Liver (tissue), 9 donors: ENCODE measurements around the gene MAPK4. TPM values are rescaled to one million over a fixed set of nuclear protein-coding genes. Genes with fewer than 3 reads are reported as not detected.

ENCODE experiments used
- DNase-seq: peaks from one replicate; pipeline ENCODE4 v3.0.0-alpha.2; 2017; ENCODE audit warnings: low spot score
- H3K27ac ChIP-seq, 2 donors: one replicate each; pipeline ENCODE4 v1.7.0; 2013; ENCODE audit warnings: inconsistent platforms in 2 of 2, low read length in 2 of 2, control low read depth in 1 of 2, low read depth in 1 of 2, mild to moderate bottlenecking in 1 of 2
- H3K27me3 ChIP-seq, 4 donors: one replicate each; pipeline versions ENCODE4 v1.6.1 to v1.7.0; 2013; ENCODE audit warnings: low read length in 3 of 4, inconsistent platforms in 1 of 4, mild to moderate bottlenecking in 1 of 4, moderate library complexity in 1 of 4; ENCODE audit not compliant: control insufficient read depth in 4 of 4, insufficient read depth in 4 of 4
- H3K36me3 ChIP-seq, 4 donors: one replicate each; pipeline versions ENCODE4 v1.6.1 to v1.7.0; 2013; ENCODE audit warnings: low read length in 3 of 4, mild to moderate bottlenecking in 3 of 4, low read depth in 1 of 4, moderate library complexity in 1 of 4; ENCODE audit not compliant: control insufficient read depth in 4 of 4, insufficient read depth in 3 of 4
- H3K4me1 ChIP-seq, 4 donors: one replicate each; pipeline versions ENCODE4 v1.6.1 to v1.7.0; 2013; ENCODE audit warnings: low read length in 3 of 4, mild to moderate bottlenecking in 3 of 4, moderate library complexity in 1 of 4; ENCODE audit not compliant: control insufficient read depth in 4 of 4, insufficient read depth in 4 of 4
- H3K4me3 ChIP-seq, 3 donors: one replicate each; pipeline versions ENCODE4 v1.6.1 to v1.7.0; 2013; ENCODE audit warnings: low read length in 3 of 3, control low read depth in 1 of 3, low read depth in 1 of 3, mild to moderate bottlenecking in 1 of 3
- H3K9ac ChIP-seq, 2 donors: one replicate each; pipeline ENCODE4 v1.7.0; 2013; ENCODE audit warnings: low read length in 2 of 2, mild to moderate bottlenecking in 2 of 2, moderate library complexity in 2 of 2, control low read depth in 1 of 2, low read depth in 1 of 2
- H3K9me3 ChIP-seq, 4 donors: one replicate each; pipeline versions ENCODE4 v1.6.1 to v1.7.0; 2013; ENCODE audit warnings: low read length in 3 of 4; ENCODE audit not compliant: control insufficient read depth in 4 of 4
- EGR1 ChIP-seq, 2 donors: IDR thresholded peaks; 2 replicates each; pipeline ENCODE4 v1.6.1; 2016 to 2018; ENCODE audit warnings: antibody characterized with exemption in 2 of 2, low read depth in 2 of 2
- FOXA1 ChIP-seq: IDR thresholded peaks from 2 replicates; pipeline ENCODE4 v1.6.1; 2016; ENCODE audit warnings: antibody characterized with exemption
- FOXA2 ChIP-seq: IDR thresholded peaks from 2 replicates; pipeline ENCODE4 v1.6.1; 2016; ENCODE audit warnings: antibody characterized with exemption
- GABPA ChIP-seq, 2 donors: IDR thresholded peaks in 1 of 2; conservative IDR thresholded peaks in 1 of 2; 2 replicates each; pipeline ENCODE4 v1.6.1; 2016; ENCODE audit warnings: antibody characterized with exemption in 2 of 2, mild to moderate bottlenecking in 1 of 2, moderate library complexity in 1 of 2
- HNF4A ChIP-seq, 2 donors: conservative IDR thresholded peaks; 2 replicates each; pipeline ENCODE4 v1.6.1; 2016; ENCODE audit warnings: antibody characterized with exemption in 2 of 2, mild to moderate bottlenecking in 2 of 2
- HNF4G ChIP-seq: IDR thresholded peaks from 2 replicates; pipeline ENCODE4 v1.6.1; 2016; ENCODE audit warnings: antibody characterized with exemption
- NR2F2 ChIP-seq: IDR thresholded peaks from 2 replicates; pipeline ENCODE4 v1.6.1; 2016; ENCODE audit warnings: antibody characterized with exemption
- RAD21 ChIP-seq, 2 donors: IDR thresholded peaks; 2 replicates each; pipeline ENCODE4 v1.6.1; 2016; ENCODE audit warnings: antibody characterized with exemption in 2 of 2, mild to moderate bottlenecking in 2 of 2
- RXRA ChIP-seq, 2 donors: IDR thresholded peaks; 2 replicates each; pipeline ENCODE4 v1.6.1; 2017 to 2018; ENCODE audit warnings: antibody characterized with exemption in 2 of 2, mild to moderate bottlenecking in 1 of 2
- SP1 ChIP-seq: IDR thresholded peaks from 2 replicates; pipeline ENCODE4 v1.6.1; 2018; ENCODE audit warnings: antibody characterized with exemption, mild to moderate bottlenecking
- TAF1 ChIP-seq: conservative IDR thresholded peaks from 2 replicates; pipeline ENCODE4 v1.6.1; 2016; ENCODE audit warnings: antibody characterized with exemption, mild to moderate bottlenecking
- YY1 ChIP-seq: IDR thresholded peaks from 2 replicates; pipeline ENCODE4 v1.6.1; 2016; ENCODE audit warnings: antibody characterized with exemption, mild to moderate bottlenecking
- WGBS: extraction: QIAGEN DNeasy Blood & Tissue Kit; methylation state at CpG from one replicate; pipeline ENCODE4 v1.1.7; 2013; 5-methylcytosine and 5-hydroxymethylcytosine counted together
- polyA plus RNA-seq, 2 donors: library from polyadenylated mRNA; stranded (reverse) in 1 of 2; unstranded in 1 of 2; fragments of 200-250 nt in 1 of 2; fragments of >200 nt in 1 of 2; fragmentation: Nextera tagmentation in 1 of 2; extraction: Ambion mirVana in 1 of 2; gene quantifications; one replicate each; pipeline versions ENCODE4 v1.2.1 to v1.2.3, GENCODE V29; 2013 to 2015
- total RNA-seq, 2 donors: library from RNA; depleted of rRNA; stranded (reverse); fragments of >200 nt; gene quantifications; one replicate each; pipeline ENCODE4 v1.2.3, GENCODE V29; 2014
- TF ChIP-seq, protein P1 (sequence below): IDR thresholded peaks from 2 replicates; pipeline ENCODE4 v1.6.1; 2016; ENCODE audit warnings: antibody characterized with exemption
- TF ChIP-seq, protein P2 (sequence below): fragments of 150-350 bp; IDR thresholded peaks from 2 replicates; pipeline ENCODE4 v1.5.1; 2017; ENCODE audit warnings: improper control_type of control experiment, low read depth, low read length; ENCODE audit not compliant: missing input control
- TF ChIP-seq, protein P3 (sequence below): IDR thresholded peaks from 2 replicates; pipeline ENCODE4 v1.6.1; 2016; ENCODE audit warnings: antibody characterized with exemption
- TF ChIP-seq, protein P4 (sequence below): IDR thresholded peaks from 2 replicates; pipeline ENCODE4 v1.6.1; 2016; ENCODE audit warnings: antibody characterized with exemption
- TF ChIP-seq, protein P5 (sequence below): IDR thresholded peaks from 2 replicates; pipeline ENCODE4 v1.6.1; 2016; ENCODE audit warnings: antibody characterized with exemption, mild to moderate bottlenecking
- donor health status: healthy.
- donor health status: healthy.
- donor health status: healthy.
- donor health status: healthy.
- donor health status: healthy.

MAPK4 gene
- total and polyA plus RNA-seq, 4 donors: under 0.01 to 4.9 (median 1.5) TPM

DNA sequence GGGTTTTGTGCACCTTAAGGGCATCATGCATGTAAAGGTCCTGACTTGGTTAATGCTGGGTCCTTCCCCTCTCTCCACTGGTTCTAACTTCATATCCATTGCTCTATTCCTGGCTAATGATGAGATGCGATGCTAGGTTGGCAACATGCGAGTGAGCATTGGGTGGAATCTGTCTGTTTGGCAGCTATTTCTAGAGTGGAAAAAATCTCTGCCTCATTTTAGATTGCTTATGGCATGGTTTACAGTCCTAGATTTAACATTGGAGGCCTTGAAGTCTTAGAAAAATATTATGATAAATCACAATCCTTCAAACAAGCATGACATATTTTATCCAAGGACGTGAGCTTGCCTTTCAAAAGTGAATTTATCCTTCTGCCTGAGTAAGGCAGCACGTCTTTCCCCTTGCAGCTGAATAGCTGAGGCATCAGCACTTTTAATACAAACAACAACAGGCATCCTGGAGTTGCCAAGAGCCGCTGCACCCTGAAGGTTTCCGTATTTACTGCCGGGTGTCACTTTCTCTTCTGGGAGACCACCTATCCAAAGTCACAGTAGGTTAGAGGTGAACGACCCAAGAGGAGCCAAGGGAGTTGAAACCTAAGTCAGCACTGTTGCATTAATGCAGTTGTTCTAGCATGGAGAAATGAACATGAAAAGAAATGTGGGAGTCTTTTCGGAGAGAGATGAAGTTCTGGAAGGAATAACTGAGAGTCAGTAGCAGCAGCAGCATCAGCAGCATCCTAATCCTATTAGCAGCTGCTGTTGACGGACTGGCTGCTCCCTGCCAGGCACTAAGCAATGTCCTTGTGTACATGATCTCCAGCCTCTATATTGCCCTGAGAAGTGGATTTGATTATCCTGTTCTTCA is 78.4 kb downstream of the MAPK4 start:
- H3K9ac ChIP-seq: no peak overlapping the region
- H3K4me1 ChIP-seq: no peaks in the 10 kb centered on the region
- H3K27me3 ChIP-seq: no peaks in the 10 kb centered on the region
- no peaks in the 10 kb centered on the region for H3K36me3 ChIP-seq
- no peak overlapping the region for H3K4me3 ChIP-seq
- H3K9me3 ChIP-seq: no peaks in the 10 kb centered on the region
- H3K27ac ChIP-seq: no peak overlapping the region
- no peak for DNase-seq
- TF ChIP-seq NR2F2 (no peak), HNF4A (conservative IDR thresholded peaks at IDR 0.05) (no peak), HNF4G (no peak), EGR1 (IDR thresholded peaks at IDR 0.05; ENCODE audit: low read depth in 2 of 2) (no peak), FOXA2 (no peak)
- TF ChIP-seq, protein P1, sequence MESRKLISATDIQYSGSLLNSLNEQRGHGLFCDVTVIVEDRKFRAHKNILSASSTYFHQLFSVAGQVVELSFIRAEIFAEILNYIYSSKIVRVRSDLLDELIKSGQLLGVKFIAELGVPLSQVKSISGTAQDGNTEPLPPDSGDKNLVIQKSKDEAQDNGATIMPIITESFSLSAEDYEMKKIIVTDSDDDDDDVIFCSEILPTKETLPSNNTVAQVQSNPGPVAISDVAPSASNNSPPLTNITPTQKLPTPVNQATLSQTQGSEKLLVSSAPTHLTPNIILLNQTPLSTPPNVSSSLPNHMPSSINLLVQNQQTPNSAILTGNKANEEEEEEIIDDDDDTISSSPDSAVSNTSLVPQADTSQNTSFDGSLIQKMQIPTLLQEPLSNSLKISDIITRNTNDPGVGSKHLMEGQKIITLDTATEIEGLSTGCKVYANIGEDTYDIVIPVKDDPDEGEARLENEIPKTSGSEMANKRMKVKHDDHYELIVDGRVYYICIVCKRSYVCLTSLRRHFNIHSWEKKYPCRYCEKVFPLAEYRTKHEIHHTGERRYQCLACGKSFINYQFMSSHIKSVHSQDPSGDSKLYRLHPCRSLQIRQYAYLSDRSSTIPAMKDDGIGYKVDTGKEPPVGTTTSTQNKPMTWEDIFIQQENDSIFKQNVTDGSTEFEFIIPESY: no peak
- TF ChIP-seq, protein P2, sequence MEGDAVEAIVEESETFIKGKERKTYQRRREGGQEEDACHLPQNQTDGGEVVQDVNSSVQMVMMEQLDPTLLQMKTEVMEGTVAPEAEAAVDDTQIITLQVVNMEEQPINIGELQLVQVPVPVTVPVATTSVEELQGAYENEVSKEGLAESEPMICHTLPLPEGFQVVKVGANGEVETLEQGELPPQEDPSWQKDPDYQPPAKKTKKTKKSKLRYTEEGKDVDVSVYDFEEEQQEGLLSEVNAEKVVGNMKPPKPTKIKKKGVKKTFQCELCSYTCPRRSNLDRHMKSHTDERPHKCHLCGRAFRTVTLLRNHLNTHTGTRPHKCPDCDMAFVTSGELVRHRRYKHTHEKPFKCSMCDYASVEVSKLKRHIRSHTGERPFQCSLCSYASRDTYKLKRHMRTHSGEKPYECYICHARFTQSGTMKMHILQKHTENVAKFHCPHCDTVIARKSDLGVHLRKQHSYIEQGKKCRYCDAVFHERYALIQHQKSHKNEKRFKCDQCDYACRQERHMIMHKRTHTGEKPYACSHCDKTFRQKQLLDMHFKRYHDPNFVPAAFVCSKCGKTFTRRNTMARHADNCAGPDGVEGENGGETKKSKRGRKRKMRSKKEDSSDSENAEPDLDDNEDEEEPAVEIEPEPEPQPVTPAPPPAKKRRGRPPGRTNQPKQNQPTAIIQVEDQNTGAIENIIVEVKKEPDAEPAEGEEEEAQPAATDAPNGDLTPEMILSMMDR: no peak
- TF ChIP-seq, protein P3, sequence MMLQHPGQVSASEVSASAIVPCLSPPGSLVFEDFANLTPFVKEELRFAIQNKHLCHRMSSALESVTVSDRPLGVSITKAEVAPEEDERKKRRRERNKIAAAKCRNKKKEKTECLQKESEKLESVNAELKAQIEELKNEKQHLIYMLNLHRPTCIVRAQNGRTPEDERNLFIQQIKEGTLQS: no peak
- TF ChIP-seq, protein P4, sequence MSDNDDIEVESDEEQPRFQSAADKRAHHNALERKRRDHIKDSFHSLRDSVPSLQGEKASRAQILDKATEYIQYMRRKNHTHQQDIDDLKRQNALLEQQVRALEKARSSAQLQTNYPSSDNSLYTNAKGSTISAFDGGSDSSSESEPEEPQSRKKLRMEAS: no peak
- WGBS: 80% methylated on average over 10 of the region's 10 CpGs

DNA sequence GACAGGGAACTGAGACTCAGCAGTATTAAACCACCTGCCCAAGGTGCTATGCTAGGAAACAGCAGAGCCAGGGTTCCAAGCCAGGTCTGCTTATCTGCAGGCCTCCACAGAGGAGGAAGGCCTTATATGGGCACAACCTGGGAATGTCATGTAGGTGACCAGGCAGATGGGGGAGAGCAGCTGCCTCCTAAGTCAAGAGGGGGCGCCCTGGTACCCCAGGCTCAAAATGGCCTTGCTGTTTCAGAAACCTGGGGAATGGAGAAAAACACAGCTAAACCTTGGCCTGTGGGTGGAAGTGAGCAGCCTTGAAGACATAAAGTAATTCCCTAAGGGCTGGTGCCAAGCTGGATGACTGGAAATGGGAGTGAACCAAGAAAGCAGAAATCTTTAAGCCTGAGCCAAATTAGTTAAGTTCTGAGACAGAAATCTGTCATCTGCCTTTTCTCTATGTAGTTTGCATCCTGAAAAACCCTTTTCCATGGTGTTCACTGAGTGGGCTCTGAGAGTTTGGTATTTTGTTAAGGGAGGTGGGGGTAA is 79.1 kb downstream of the MAPK4 start:
- H3K27ac ChIP-seq: no peak overlapping the region
- no peak overlapping the region for H3K4me3 ChIP-seq
- H3K9ac ChIP-seq: no peak overlapping the region
- H3K9me3 ChIP-seq: no peaks in the 10 kb centered on the region
- no peaks in the 10 kb centered on the region for H3K4me1 ChIP-seq
- H3K36me3 ChIP-seq: no peaks in the 10 kb centered on the region
- no peaks in the 10 kb centered on the region for H3K27me3 ChIP-seq
- DNase-seq: no peak
- WGBS: 89% methylated on average over 1 of the region's 1 CpG
- TF ChIP-seq SP1 (no peak), HNF4G (no peak), RAD21 (IDR thresholded peaks at IDR 0.05) (no peak), NR2F2 (no peak), HNF4A (conservative IDR thresholded peaks at IDR 0.05) (no peak), TAF1 (no peak), YY1 (no peak), FOXA2 (no peak), GABPA (IDR thresholded peaks at IDR 0.05 in 1 of 2, conservative IDR thresholded peaks at IDR 0.05 in 1 of 2) (no peak), RXRA (IDR thresholded peaks at IDR 0.05) (no peak), FOXA1 (no peak)
- TF ChIP-seq, protein P5, sequence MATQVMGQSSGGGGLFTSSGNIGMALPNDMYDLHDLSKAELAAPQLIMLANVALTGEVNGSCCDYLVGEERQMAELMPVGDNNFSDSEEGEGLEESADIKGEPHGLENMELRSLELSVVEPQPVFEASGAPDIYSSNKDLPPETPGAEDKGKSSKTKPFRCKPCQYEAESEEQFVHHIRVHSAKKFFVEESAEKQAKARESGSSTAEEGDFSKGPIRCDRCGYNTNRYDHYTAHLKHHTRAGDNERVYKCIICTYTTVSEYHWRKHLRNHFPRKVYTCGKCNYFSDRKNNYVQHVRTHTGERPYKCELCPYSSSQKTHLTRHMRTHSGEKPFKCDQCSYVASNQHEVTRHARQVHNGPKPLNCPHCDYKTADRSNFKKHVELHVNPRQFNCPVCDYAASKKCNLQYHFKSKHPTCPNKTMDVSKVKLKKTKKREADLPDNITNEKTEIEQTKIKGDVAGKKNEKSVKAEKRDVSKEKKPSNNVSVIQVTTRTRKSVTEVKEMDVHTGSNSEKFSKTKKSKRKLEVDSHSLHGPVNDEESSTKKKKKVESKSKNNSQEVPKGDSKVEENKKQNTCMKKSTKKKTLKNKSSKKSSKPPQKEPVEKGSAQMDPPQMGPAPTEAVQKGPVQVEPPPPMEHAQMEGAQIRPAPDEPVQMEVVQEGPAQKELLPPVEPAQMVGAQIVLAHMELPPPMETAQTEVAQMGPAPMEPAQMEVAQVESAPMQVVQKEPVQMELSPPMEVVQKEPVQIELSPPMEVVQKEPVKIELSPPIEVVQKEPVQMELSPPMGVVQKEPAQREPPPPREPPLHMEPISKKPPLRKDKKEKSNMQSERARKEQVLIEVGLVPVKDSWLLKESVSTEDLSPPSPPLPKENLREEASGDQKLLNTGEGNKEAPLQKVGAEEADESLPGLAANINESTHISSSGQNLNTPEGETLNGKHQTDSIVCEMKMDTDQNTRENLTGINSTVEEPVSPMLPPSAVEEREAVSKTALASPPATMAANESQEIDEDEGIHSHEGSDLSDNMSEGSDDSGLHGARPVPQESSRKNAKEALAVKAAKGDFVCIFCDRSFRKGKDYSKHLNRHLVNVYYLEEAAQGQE: no peak
- TF ChIP-seq, protein P4: no peak
- TF ChIP-seq, protein P3: no peak
- TF ChIP-seq, protein P2: no peak
